SU-DHL-6 (cell line): ENCODE measurements around the gene SCLY.

Source experiments
- H2AFZ ChIP-seq: fragments of 200-600 bp; sonication (generic); 2 replicates; pipeline ENCODE4 v1.6.1; 2014; ENCODE audit warnings: low read depth, mild to moderate bottlenecking, moderate library complexity, mixed read lengths, antibody characterized with exemption, low read length; ENCODE audit not compliant: severe bottlenecking
- H3F3A ChIP-seq: fragments of 200-600 bp; shearing (Covaris generic); 2 replicates; pipeline ENCODE4 v1.6.0; 2016; ENCODE audit warnings: antibody characterized with exemption, mild to moderate bottlenecking; ENCODE audit not compliant: insufficient read depth
- H3K27ac ChIP-seq: fragments of 200-600 bp; sonication (generic); 2 replicates; pipeline ENCODE4 v1.5.1; 2016; ENCODE audit warnings: low read depth, mild to moderate bottlenecking, low read length, moderate library complexity, mixed read lengths
- H3K27me3 ChIP-seq: fragments of 200-600 bp; sonication (generic), shearing (Covaris generic); 2 replicates; pipeline ENCODE4 v1.6.0; 2014; ENCODE audit warnings: mild to moderate bottlenecking, low read length
- H3K36me3 ChIP-seq: fragments of 200-600 bp; sonication (generic); 2 replicates; pipeline ENCODE4 v1.6.1; 2014; ENCODE audit warnings: mild to moderate bottlenecking, low read length, mixed read lengths
- H3K4me2 ChIP-seq: fragments of 300-600, 200-600 bp; shearing (Covaris generic), sonication (generic); 2 replicates; pipeline ENCODE4 v1.6.0; 2014; ENCODE audit warnings: low read length, low read depth, mild to moderate bottlenecking; ENCODE audit not compliant: poor library complexity, severe bottlenecking
- H3K4me3 ChIP-seq: fragments of 200-600 bp; sonication (generic); 2 replicates; pipeline ENCODE4 v1.5.1; 2014; ENCODE audit warnings: antibody characterized with exemption, low read length, mild to moderate bottlenecking, mixed read lengths; ENCODE audit not compliant: insufficient read depth, poor library complexity, severe bottlenecking
- H3K79me2 ChIP-seq: fragments of 200-600 bp; sonication (generic); 2 replicates; pipeline ENCODE4 v1.6.1; 2014; ENCODE audit warnings: mild to moderate bottlenecking, low read length, moderate library complexity; ENCODE audit not compliant: insufficient read depth
- H3K9ac ChIP-seq: fragments of 200-600 bp; sonication (generic); 2 replicates; pipeline ENCODE4 v1.7.0; 2014; ENCODE audit warnings: mild to moderate bottlenecking, low read length
- H3K9me2 ChIP-seq: fragments of 200-600 bp; sonication (generic); replicated peaks from 2 replicates; pipeline ENCODE4 v1.6.1; 2014; ENCODE audit warnings: low read length; ENCODE audit not compliant: insufficient read depth
- H3K9me3 ChIP-seq: fragments of 200-600 bp; sonication (generic); 2 replicates; pipeline ENCODE4 v1.6.1; 2014; ENCODE audit warnings: low read length, mixed read lengths; ENCODE audit not compliant: insufficient read depth
- H4K20me1 ChIP-seq: fragments of 200-600 bp; sonication (generic); 2 replicates; pipeline ENCODE4 v1.6.1; 2014; ENCODE audit warnings: low read depth, mild to moderate bottlenecking, antibody characterized with exemption, low read length, moderate library complexity, mixed read lengths
- EZH2phosphoT487 ChIP-seq: fragments of 200-600 bp; sonication (generic), shearing (Covaris generic); conservative IDR thresholded peaks from 2 replicates; pipeline ENCODE4 v1.6.1; 2018; ENCODE audit warnings: mild to moderate bottlenecking, antibody characterized with exemption, low read length, moderate library complexity, mixed read lengths
- TF ChIP-seq, protein P1 (sequence below): fragments of 200-600 bp; sonication (generic); IDR thresholded peaks from one replicate; pipeline ENCODE4 v1.5.1; 2017; ENCODE audit warnings: antibody characterized with exemption, mild to moderate bottlenecking, low read length, moderate library complexity; ENCODE audit not compliant: insufficient read depth, poor library complexity, severe bottlenecking

Gene SCLY

DNA sequence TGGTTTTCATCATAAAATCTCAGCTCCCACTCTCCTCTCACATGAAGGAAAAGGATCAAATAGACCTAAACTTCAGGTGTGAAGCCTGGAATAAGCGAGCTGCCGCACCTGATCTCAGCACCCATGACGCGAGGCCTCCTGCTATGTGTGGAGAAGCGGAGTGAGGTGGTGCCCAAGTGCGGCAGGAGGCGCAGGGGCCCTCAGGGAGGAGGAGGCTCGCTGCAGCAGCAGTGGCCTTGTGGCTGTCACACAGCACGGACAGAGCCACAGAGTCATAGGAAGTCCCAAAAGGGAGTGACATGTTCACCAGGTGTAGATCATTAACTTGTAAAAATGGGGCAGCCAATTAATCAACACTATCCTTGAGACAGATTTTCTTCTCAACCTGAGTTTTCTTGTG, 9.1 kb downstream of the SCLY start:
- Histone ChIP-seq H3K9me2 (no peaks in the 10 kb centered on the region), H3K27ac (no peak overlapping the region), H3K36me3 (0 out of 2 replicates have a peak, but pooled peaks cover 6% of the 10 kb centered on the region), H3K4me2 (no peak overlapping the region), H3K27me3 (no peaks in the 10 kb centered on the region), H3K79me2 (no peaks in the 10 kb centered on the region), H3K4me3 (no peak overlapping the region), H4K20me1 (no peaks in the 10 kb centered on the region), H3F3A (no peaks in the 10 kb centered on the region; the same call in none of the 2 replicates), H3K9me3 (no peaks in the 10 kb centered on the region), H3K9ac (no peak overlapping the region), H2AFZ (no peak overlapping the region)
- TF ChIP-seq, protein P1, sequence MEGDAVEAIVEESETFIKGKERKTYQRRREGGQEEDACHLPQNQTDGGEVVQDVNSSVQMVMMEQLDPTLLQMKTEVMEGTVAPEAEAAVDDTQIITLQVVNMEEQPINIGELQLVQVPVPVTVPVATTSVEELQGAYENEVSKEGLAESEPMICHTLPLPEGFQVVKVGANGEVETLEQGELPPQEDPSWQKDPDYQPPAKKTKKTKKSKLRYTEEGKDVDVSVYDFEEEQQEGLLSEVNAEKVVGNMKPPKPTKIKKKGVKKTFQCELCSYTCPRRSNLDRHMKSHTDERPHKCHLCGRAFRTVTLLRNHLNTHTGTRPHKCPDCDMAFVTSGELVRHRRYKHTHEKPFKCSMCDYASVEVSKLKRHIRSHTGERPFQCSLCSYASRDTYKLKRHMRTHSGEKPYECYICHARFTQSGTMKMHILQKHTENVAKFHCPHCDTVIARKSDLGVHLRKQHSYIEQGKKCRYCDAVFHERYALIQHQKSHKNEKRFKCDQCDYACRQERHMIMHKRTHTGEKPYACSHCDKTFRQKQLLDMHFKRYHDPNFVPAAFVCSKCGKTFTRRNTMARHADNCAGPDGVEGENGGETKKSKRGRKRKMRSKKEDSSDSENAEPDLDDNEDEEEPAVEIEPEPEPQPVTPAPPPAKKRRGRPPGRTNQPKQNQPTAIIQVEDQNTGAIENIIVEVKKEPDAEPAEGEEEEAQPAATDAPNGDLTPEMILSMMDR: no peak
- TF ChIP-seq EZH2phosphoT487: no peak

DNA sequence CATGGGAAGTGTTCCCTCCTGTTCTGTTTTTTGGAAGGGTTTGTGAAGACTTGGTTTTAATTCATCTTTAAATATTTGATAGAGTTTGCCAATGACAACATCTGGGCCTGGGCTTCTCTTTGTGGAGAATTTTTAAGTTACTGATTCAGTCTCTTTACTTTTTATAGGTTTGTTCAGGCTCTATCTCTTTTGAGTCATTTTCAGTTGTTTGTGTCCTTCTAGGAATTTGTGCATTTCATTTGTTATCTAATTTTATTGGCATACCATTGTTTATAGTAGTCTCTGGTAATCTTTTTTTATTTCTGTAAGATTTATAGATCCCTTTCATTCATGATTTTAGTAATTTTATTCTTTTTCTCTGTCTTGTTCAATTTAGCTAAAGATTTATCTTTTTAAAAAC, 14.6 kb downstream of the SCLY start:
- H3K79me2 ChIP-seq: no peaks in the 10 kb centered on the region
- H3K9ac ChIP-seq: no peak overlapping the region
- no peak overlapping the region for H2AFZ ChIP-seq
- TF ChIP-seq EZH2phosphoT487: no peak
- H3K27ac ChIP-seq: no peak overlapping the region
- no peaks in the 10 kb centered on the region for H4K20me1 ChIP-seq
- no peaks in the 10 kb centered on the region for H3K27me3 ChIP-seq
- H3K4me3 ChIP-seq: no peak overlapping the region
- no peak overlapping the region for H3K4me2 ChIP-seq
- H3F3A ChIP-seq: no peaks in the 10 kb centered on the region; the same call in 1 of the 2 replicates
- no peaks in the 10 kb centered on the region for H3K9me3 ChIP-seq
- H3K9me2 ChIP-seq: no peaks in the 10 kb centered on the region
- peaks cover 8% of the 10 kb centered on the region; the same call in 1 of the 2 replicates for H3K36me3 ChIP-seq

DNA sequence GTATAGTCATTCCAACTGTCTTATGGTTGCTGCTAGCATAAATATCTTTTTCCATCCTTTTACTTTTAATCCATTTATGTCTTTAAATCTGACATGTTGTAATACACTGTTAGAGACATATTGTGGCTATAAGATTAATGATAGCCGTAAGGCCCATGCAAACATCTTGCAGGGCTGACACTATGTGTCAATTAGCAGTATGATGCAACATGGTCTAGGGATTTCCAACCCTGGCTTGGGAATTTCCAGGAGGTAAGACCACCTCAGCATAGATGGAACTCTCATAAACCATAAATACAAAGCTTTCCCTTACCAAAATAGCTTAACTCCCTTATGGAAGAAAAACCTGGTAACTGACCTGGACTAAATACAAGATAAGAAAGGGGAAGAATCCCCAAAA, 16.5 kb downstream of the SCLY start:
- TF ChIP-seq, protein P1: no peak
- no peak for TF ChIP-seq EZH2phosphoT487
- no peak overlapping the region for H3K27ac ChIP-seq
- H3K4me3 ChIP-seq: no peak overlapping the region
- no peaks in the 10 kb centered on the region for H3K9me2 ChIP-seq
- no peaks in the 10 kb centered on the region for H3K79me2 ChIP-seq
- no peaks in the 10 kb centered on the region for H4K20me1 ChIP-seq
- no peaks in the 10 kb centered on the region for H3K27me3 ChIP-seq
- no peaks in the 10 kb centered on the region for H3K9me3 ChIP-seq
- no peak overlapping the region for H3K4me2 ChIP-seq
- peaks cover 2% of the 10 kb centered on the region; the same call in 1 of the 2 replicates for H3K36me3 ChIP-seq
- no peak overlapping the region for H2AFZ ChIP-seq
- H3K9ac ChIP-seq: no peak overlapping the region
- no peaks in the 10 kb centered on the region; the same call in 1 of the 2 replicates for H3F3A ChIP-seq

DNA sequence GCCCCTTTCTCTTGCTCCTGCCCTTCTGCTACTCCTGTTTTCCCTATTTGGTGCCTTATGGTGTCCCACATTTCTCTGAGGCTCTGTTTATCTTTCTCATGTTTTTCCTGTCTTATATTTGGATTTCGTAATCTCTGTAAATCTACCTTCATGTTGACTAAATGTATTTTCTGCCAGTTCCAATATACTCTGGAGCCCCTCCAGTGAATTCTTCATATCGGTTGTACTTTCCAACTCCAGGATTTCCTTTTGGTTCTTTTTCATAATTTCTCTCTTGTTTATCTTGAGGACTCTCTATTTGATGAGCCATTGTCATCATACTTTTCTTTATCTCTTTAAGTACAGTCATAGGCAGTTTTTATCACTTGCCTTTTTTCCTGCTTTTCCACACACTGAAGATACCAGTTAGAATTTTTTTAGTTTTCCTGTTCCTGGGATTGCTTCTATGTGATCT, 19.1 kb downstream of the SCLY start:
- H3K36me3 ChIP-seq: peaks cover 2% of the 10 kb centered on the region; the same call in 1 of the 2 replicates
- H3K27ac ChIP-seq: no peak overlapping the region
- no peak for TF ChIP-seq EZH2phosphoT487
- TF ChIP-seq, protein P1: no peak

More for the DNA sequence above, 19.1 kb downstream of the SCLY start:
- H3K9ac ChIP-seq: no peak overlapping the region
- no peaks in the 10 kb centered on the region for H3K9me3 ChIP-seq
- no peak overlapping the region for H2AFZ ChIP-seq
- H3K79me2 ChIP-seq: no peaks in the 10 kb centered on the region
- no peaks in the 10 kb centered on the region for H3K27me3 ChIP-seq
- no peaks in the 10 kb centered on the region for H3K9me2 ChIP-seq
- H4K20me1 ChIP-seq: no peaks in the 10 kb centered on the region
- no peak overlapping the region for H3K4me2 ChIP-seq
- H3F3A ChIP-seq: no peaks in the 10 kb centered on the region; the same call in 1 of the 2 replicates
- H3K4me3 ChIP-seq: no peak overlapping the region
